Body of pancreas (tissue), 4 donors: ENCODE measurements around the gene DISP2.

Experiments
- CTCF ChIP-seq, 7 experiments: fragments of 450-650 bp in 4 of 7; fragments of 200-600 bp in 3 of 7; sonication (generic) in 3 of 7; IDR thresholded peaks; one replicate each; pipeline ENCODE4 v1.5.1; 2016 to 2019; ENCODE audit warnings: antibody characterized with exemption in 7 of 7
- POLR2A ChIP-seq, 3 donors: fragments of 450-650 bp; IDR thresholded peaks; one replicate each; pipeline ENCODE4 v1.6.1; 2016; ENCODE audit warnings: antibody characterized with exemption in 3 of 3, mild to moderate bottlenecking in 2 of 3

- TF ChIP-seq CTCF (IDR thresholded peaks at IDR 0.05), result no peak
- no peak for TF ChIP-seq POLR2A (IDR thresholded peaks at IDR 0.05)
Measured at GRCh38 chr15:40386480-40386879, 28.5 kb downstream of the DISP2 start.
